Lower leg skin (tissue), 4 donors: ENCODE measurements around the gene UNC5A. TPM values are rescaled to one million over a fixed set of nuclear protein-coding genes. Genes with fewer than 3 reads are reported as not detected.

Source experiments
- DNase-seq, 2 donors: peaks; one replicate each; pipeline ENCODE4 v3.0.0-alpha.2; 2019; ENCODE audit warnings: low spot score in 2 of 2
- H3K4me3 ChIP-seq: fragments of 200-600 bp; sonication (generic); 2 replicates; pipeline ENCODE4 v1.5.1; 2017; ENCODE audit warnings: mild to moderate bottlenecking, low read depth; ENCODE audit not compliant: poor library complexity, severe bottlenecking
- CTCF ChIP-seq, 3 donors: fragments of 450-650 bp; IDR thresholded peaks; one replicate each; pipeline ENCODE4 v1.5.1; 2016; ENCODE audit warnings: antibody characterized with exemption in 3 of 3, mild to moderate bottlenecking in 3 of 3, moderate library complexity in 2 of 3
- POLR2A ChIP-seq, 2 donors: fragments of 450-650 bp; IDR thresholded peaks; one replicate each; pipeline ENCODE4 v1.6.1; 2016 to 2017; ENCODE audit warnings: antibody characterized with exemption in 2 of 2, mild to moderate bottlenecking in 1 of 2, moderate library complexity in 1 of 2
- WGBS, 2 donors: methylation state at CpG; one replicate each; pipeline ENCODE4 v1.1.5; 2018; 5-methylcytosine and 5-hydroxymethylcytosine counted together
- intact Hi-C: fragments of 100-400 bp; cut with DNase I; formaldehyde crosslinking; loops from one replicate; pipeline ENCODE4 v1.15.0; 2023; ENCODE audit warnings: low total_unique reads
- total RNA-seq, 4 donors: library from RNA; depleted of rRNA; stranded (reverse); fragments of >200 nt; gene quantifications; one replicate each; pipeline ENCODE4 v1.1.0, GENCODE V29; 2016

UNC5A gene
- total RNA-seq, 4 donors from 2014 or later = 0.13 to 0.25 (median 0.23) TPM; not detected in 1

DNA sequence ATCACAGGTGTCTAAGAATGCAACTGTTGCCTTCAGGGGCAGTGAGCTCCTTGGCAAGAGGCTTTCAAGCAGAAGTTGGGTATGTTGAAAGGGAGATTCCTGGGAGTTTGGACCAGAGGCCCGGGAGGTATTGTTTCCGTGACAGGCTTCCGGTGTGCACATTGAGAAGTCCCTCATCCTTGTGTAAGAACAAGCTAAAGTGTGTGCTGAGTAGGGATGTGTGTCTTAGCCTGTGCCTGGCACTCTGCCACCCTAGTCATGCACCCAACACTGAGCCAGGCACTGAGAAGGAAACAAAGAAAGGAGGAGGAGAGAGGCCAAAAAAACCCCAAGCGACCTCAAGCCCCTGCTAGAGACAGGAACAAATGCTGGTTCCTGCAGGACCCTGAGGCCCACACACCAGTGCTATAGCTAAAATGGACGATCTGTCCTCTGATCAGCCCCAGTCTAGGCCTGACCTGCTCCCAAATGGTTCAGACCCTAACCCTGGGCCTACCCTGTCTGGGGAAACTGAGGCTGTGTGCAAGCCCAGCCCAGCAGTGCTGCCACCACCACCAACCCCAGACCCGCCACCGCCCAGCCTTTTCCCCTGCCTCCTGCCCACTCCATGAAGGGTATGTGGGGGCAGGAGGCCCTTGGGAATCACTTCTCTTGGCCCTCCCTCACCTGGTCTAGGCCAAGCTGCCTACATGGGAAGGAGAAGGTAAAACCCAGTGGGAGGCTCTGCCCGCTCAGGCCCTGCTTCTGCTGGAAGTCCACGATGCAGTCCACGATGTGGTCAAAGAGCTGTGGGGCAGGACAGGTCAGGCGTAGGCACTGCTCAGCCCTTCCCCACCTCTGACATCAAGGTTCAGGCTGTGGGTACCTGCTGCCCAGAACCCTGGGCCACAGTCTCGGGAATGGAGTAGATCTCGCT lies 76.2 kb downstream of the UNC5A start:
- intact Hi-C loops = no loop called here
- TF ChIP-seq POLR2A (IDR thresholded peaks at IDR 0.05) = no peak
- TF ChIP-seq CTCF (IDR thresholded peaks at IDR 0.05) = no peak
- DNase-seq = no peak
- WGBS, 2 donors = 85 to 88% methylated on average over 9 to 13 of the region's 13 CpGs
- no peak overlapping the region for H3K4me3 ChIP-seq

- no peak overlapping the region for H3K4me3 ChIP-seq
- intact Hi-C loops = no loop called here
- no peak for DNase-seq
- 88 to 90% methylated on average over 25 to 26 of the region's 28 CpGs for WGBS, 2 donors
- TF ChIP-seq CTCF (IDR thresholded peaks at IDR 0.05) = no peak
- no peak for TF ChIP-seq POLR2A (IDR thresholded peaks at IDR 0.05)
These were observed 77.0 kb downstream of the UNC5A start for GRCh38 chr5:176887252-176887849.

GRCh38 chr5:176888016-176888864 lies 77.9 kb downstream of the UNC5A start:
- no peak for TF ChIP-seq CTCF (IDR thresholded peaks at IDR 0.05)
- 87 to 88% methylated on average over 21 to 27 of the region's 27 CpGs for WGBS, 2 donors
- peak in 1 of 2 donors; percentile 37 for DNase-seq
- intact Hi-C loops = no loop called here
- H3K4me3 ChIP-seq = no peak overlapping the region

DNA sequence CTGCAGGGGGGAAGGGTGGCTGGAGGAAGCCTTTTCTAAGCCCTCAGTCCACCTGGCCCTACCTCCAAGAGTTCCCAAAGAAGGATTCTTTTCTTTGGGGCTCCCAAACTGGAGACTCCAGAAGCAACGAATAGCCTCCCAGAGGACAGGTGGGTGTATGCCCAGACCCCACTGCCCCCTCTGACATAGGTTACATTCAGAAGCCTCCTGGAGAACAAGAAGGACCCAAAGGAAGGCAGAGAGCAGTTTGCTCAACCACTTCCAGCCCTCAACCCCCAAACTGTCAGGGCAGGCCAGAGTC lies 78.5 kb downstream of the UNC5A start:
- TF ChIP-seq CTCF (IDR thresholded peaks at IDR 0.05) (no peak), POLR2A (IDR thresholded peaks at IDR 0.05) (no peak)
- intact Hi-C loops = no loop called here
- WGBS, 2 donors = 85 to 91% methylated on average over 1 of the region's 1 CpG
- DNase-seq = peak in 1 of 2 donors; percentile 57
- no peak overlapping the region for H3K4me3 ChIP-seq

GRCh38 chr5:176889321-176890280 lies 79.2 kb downstream of the UNC5A start:
- intact Hi-C loops = no loop called here
- peak in 1 of 2 donors; percentile 75 for DNase-seq
- TF ChIP-seq CTCF (IDR thresholded peaks at IDR 0.05) = no peak
- no peak for TF ChIP-seq POLR2A (IDR thresholded peaks at IDR 0.05)
- 90 to 91% methylated on average over 24 of the region's 24 CpGs for WGBS, 2 donors
- H3K4me3 ChIP-seq = no peak overlapping the region
